ENCODE results near the gene ADGRE3.

DNA sequence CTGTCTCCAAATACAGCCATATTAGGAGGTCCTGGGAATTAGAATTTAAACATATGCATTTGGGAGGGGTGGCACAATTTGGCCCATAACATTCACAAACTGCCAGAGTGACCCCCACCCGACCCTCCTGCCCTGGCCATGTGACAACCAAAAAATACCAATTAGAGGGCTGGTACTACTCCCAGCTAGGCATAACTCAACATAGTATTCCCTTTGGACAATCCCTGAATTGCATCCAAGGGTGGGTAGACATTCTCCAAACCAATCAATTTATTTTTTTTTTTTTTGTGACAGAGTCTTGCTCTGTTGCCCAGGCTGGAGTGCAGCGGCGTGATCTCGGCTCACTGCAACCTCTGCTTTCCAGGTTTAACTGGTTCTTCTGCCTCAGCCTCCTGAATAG lies 62.0 kb downstream of the ADGRE3 start:
- TF ChIP-seq, protein P1, sequence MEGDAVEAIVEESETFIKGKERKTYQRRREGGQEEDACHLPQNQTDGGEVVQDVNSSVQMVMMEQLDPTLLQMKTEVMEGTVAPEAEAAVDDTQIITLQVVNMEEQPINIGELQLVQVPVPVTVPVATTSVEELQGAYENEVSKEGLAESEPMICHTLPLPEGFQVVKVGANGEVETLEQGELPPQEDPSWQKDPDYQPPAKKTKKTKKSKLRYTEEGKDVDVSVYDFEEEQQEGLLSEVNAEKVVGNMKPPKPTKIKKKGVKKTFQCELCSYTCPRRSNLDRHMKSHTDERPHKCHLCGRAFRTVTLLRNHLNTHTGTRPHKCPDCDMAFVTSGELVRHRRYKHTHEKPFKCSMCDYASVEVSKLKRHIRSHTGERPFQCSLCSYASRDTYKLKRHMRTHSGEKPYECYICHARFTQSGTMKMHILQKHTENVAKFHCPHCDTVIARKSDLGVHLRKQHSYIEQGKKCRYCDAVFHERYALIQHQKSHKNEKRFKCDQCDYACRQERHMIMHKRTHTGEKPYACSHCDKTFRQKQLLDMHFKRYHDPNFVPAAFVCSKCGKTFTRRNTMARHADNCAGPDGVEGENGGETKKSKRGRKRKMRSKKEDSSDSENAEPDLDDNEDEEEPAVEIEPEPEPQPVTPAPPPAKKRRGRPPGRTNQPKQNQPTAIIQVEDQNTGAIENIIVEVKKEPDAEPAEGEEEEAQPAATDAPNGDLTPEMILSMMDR (IDR thresholded peaks at IDR 0.05) = no peak
- no peak for TF ChIP-seq EP300 (IDR thresholded peaks at IDR 0.05)
- TF ChIP-seq POLR2AphosphoS5 (IDR thresholded peaks at IDR 0.05) = no peak
- TF ChIP-seq POLR2A (IDR thresholded peaks at IDR 0.05; ENCODE audit: low read depth) = no peak
